Activated naive CD4-positive, alpha-beta T cell treated with anti-CD3 and anti-CD28 coated beads, Interleukin-2, amount 50 U/mL, for 16 hours (primary cell): ENCODE data around the gene TEDC2.

ENCODE experiments used
- DNase-seq: peaks from one replicate; pipeline ENCODE4 v3.0.0-alpha.2; 2020

TEDC2 gene

GRCh38 chr16:2466667-2467527 lies 7.0 kb downstream of the TEDC2 start:
- no peak for DNase-seq

GRCh38 chr16:2467528-2468232 lies 7.8 kb downstream of the TEDC2 start:
- DNase-seq, result no peak

- DNase-seq, result no peak
Measured at GRCh38 chr16:2468233-2468724, 8.4 kb downstream of the TEDC2 start.

- DNase-seq, result no peak
Measured at GRCh38 chr16:2468725-2469398, 9.0 kb downstream of the TEDC2 start.

GRCh38 chr16:2469399-2470233 lies 9.7 kb downstream of the TEDC2 start:
- no peak for DNase-seq

- DNase-seq, result no peak
Measured at GRCh38 chr16:2470234-2470601, 10.3 kb downstream of the TEDC2 start.

- no peak for DNase-seq
Measured at GRCh38 chr16:2470603-2471015, 10.7 kb downstream of the TEDC2 start.

- no peak for DNase-seq
Measured at GRCh38 chr16:2471016-2471652, 11.2 kb downstream of the TEDC2 start, which contains the start of gene NTN3. NTN3 (plus strand) TSS chr16:2471297; CDS start chr16:2471702, 405 bp downstream.

GRCh38 chr16:2471653-2472487 lies 12.0 kb downstream of the TEDC2 start:
- no peak for DNase-seq

GRCh38 chr16:2472488-2472864 lies 12.6 kb downstream of the TEDC2 start:
- no peak for DNase-seq

GRCh38 chr16:2472885-2473445 lies 13.1 kb downstream of the TEDC2 start:
- DNase-seq, result no peak

GRCh38 chr16:2473446-2473926 lies 13.6 kb downstream of the TEDC2 start:
- DNase-seq, result peak; percentile 44

GRCh38 chr16:2473999-2474876 lies 14.3 kb downstream of the TEDC2 start:
- peak; percentile 68 for DNase-seq

- DNase-seq, result peak; percentile 80
Measured at GRCh38 chr16:2474877-2475412, 15.0 kb downstream of the TEDC2 start, which contains the start of gene TBC1D24. TBC1D24 (plus strand) TSS chr16:2475127; CDS start chr16:2496149, 21,022 bp downstream.

GRCh38 chr16:2475413-2476344 lies 15.8 kb downstream of the TEDC2 start:
- peak; percentile 38 for DNase-seq

- DNase-seq, result no peak
Measured at GRCh38 chr16:2476345-2476720, 16.4 kb downstream of the TEDC2 start.

- DNase-seq, result no peak
Measured at GRCh38 chr16:2476741-2477140, 16.8 kb downstream of the TEDC2 start.

- DNase-seq, result no peak
Measured at GRCh38 chr16:2477327-2477726, 17.4 kb downstream of the TEDC2 start.
